Endothelial cell of umbilical vein (primary cell): ENCODE measurements around the gene NECTIN3. TPM values are rescaled to one million over a fixed set of nuclear protein-coding genes. Genes with fewer than 3 reads are reported as not detected.

Experiments used
- BruUV-seq: library from RNA; stranded (reverse); fragments of 400-500 nt; replicated peaks from 2 replicates; lab custom pipeline; 2021; lab: Mats Ljungman, UMichigan
- CTCF ChIA-PET: fragments of 300-600, 350-600 bp; sonication (Branson Sonifier 250); formaldehyde crosslinking; loops from one replicate; lab custom pipeline; 2021; ENCODE audit warnings: antibody characterized with exemption, inconsistent platforms; lab: Charles Lee
- POLR2A ChIA-PET: fragments of 300-600, 350-600 bp; sonication (Branson Sonifier 250); formaldehyde crosslinking; loops from one replicate; lab custom pipeline; 2021; ENCODE audit warnings: antibody characterized with exemption, inconsistent platforms; lab: Charles Lee
- DNase-seq: peaks from one replicate; pipeline ENCODE4 v3.0.0-alpha.2; 2011; ENCODE audit warnings: low read depth, low spot score
- FAIRE-seq: peaks from 2 replicates; lab custom pipeline; 2011; peaks lifted over from hg19 to GRCh38; lab: Jason Lieb, UNC
- H2AFZ ChIP-seq: 2 replicates; pipeline ENCODE4 v1.6.0; 2012; ENCODE audit warnings: low read depth, low read length, control low read depth, inconsistent platforms
- H3K27ac ChIP-seq: 2 replicates; pipeline ENCODE4 v1.5.1; 2011; ENCODE audit warnings: low read depth, mild to moderate bottlenecking, control low read depth, low read length, moderate library complexity; ENCODE audit not compliant: insufficient read depth
- H3K27me3 ChIP-seq, 2 experiments: 2 replicates each; pipeline versions ENCODE4 v1.6.0 to v1.6.1; 2011; ENCODE audit warnings: low read length in 2 of 2, mixed read lengths in 1 of 2; ENCODE audit not compliant: control insufficient read depth in 2 of 2, insufficient read depth in 2 of 2
- H3K36me3 ChIP-seq, 2 experiments: 2 replicates in 1 of 2; 3 replicates in 1 of 2; pipeline ENCODE4 v1.5.1; 2011; ENCODE audit warnings: low read length in 2 of 2, mild to moderate bottlenecking in 1 of 2, moderate library complexity in 1 of 2; ENCODE audit not compliant: control insufficient read depth in 2 of 2, insufficient read depth in 2 of 2; ENCODE audit errors: extremely low read depth in 1 of 2
- H3K4me1 ChIP-seq: 3 replicates; pipeline ENCODE4 v1.5.1; 2011; ENCODE audit warnings: mild to moderate bottlenecking, low read length; ENCODE audit not compliant: control insufficient read depth, insufficient read depth; ENCODE audit errors: extremely low read depth
- H3K4me2 ChIP-seq: 2 replicates; pipeline ENCODE4 v1.6.1; 2011; ENCODE audit warnings: low read length, control low read depth, mixed read lengths; ENCODE audit not compliant: insufficient read depth
- H3K4me3 ChIP-seq, 3 experiments: fragments of 200-600 bp in 1 of 3; sonication (generic), shearing (Covaris generic) in 1 of 3; replicated peaks in 1 of 3; 2 replicates each; pipeline ENCODE4 v1.5.1; 2011 to 2016; ENCODE audit warnings: control low read depth in 3 of 3, low read length in 3 of 3, mild to moderate bottlenecking in 2 of 3, inconsistent platforms in 1 of 3, low read depth in 1 of 3, moderate library complexity in 1 of 3; ENCODE audit not compliant: insufficient read depth in 1 of 3
- H3K79me2 ChIP-seq: 2 replicates; pipeline ENCODE4 v1.6.0; 2012; ENCODE audit warnings: low read length, inconsistent platforms; ENCODE audit not compliant: control insufficient read depth, insufficient read depth
- H3K9ac ChIP-seq: replicated peaks from 2 replicates; pipeline ENCODE3; 2011; ENCODE audit warnings: low read length, control low read depth; ENCODE audit not compliant: insufficient read depth; ENCODE audit errors: extremely low read depth
- H3K9me1 ChIP-seq: replicated peaks from 3 replicates; pipeline ENCODE4 v1.6.0; 2011; ENCODE audit warnings: mild to moderate bottlenecking, low read length; ENCODE audit not compliant: control insufficient read depth, insufficient read depth; ENCODE audit errors: extremely low read depth
- H3K9me3 ChIP-seq: replicated peaks from 2 replicates; pipeline ENCODE4 v1.5.1; 2012; ENCODE audit warnings: low read length, inconsistent platforms; ENCODE audit not compliant: control insufficient read depth, insufficient read depth
- H4K20me1 ChIP-seq: replicated peaks from 2 replicates; pipeline ENCODE3; 2011; ENCODE audit warnings: mild to moderate bottlenecking, low read length; ENCODE audit not compliant: control insufficient read depth, insufficient read depth; ENCODE audit errors: extremely low read depth
- CTCF ChIP-seq, 2 donors: IDR thresholded peaks; 1 replicate in 1 of 2; 2 replicates in 1 of 2; pipeline ENCODE4 v1.5.1; 2011; ENCODE audit warnings: low read length in 2 of 2, mild to moderate bottlenecking in 2 of 2, moderate library complexity in 2 of 2, control low read depth in 1 of 2, inconsistent platforms in 1 of 2, low read depth in 1 of 2; ENCODE audit not compliant: insufficient read depth in 1 of 2; ENCODE audit errors: extremely low read depth in 1 of 2
- EZH2 ChIP-seq: IDR thresholded peaks from 2 replicates; pipeline ENCODE4 v1.6.1; 2012; ENCODE audit warnings: borderline replicate concordance, low read depth, mild to moderate bottlenecking, moderate library complexity, low read length, inconsistent platforms; ENCODE audit not compliant: severe bottlenecking
- FOS ChIP-seq: IDR thresholded peaks from 2 replicates; pipeline ENCODE4 v1.6.1; 2011; ENCODE audit warnings: mild to moderate bottlenecking, low read length, moderate library complexity, borderline replicate concordance; ENCODE audit not compliant: insufficient read depth
- GATA2 ChIP-seq: IDR thresholded peaks from 2 replicates; pipeline ENCODE4 v1.7.0; 2011; ENCODE audit warnings: low read depth, mild to moderate bottlenecking, moderate library complexity, mixed read lengths, low read length; ENCODE audit not compliant: insufficient read length, insufficient read depth
- JUN ChIP-seq: IDR thresholded peaks from 2 replicates; pipeline ENCODE4 v1.6.1; 2011; ENCODE audit warnings: borderline replicate concordance, low read depth; ENCODE audit not compliant: insufficient read length, insufficient read depth
- MAX ChIP-seq: IDR thresholded peaks from 2 replicates; pipeline ENCODE4 v1.6.1; 2011; ENCODE audit not compliant: insufficient read depth, insufficient read length
- MYC ChIP-seq: IDR thresholded peaks from one replicate; pipeline ENCODE4 v1.6.1; 2011; ENCODE audit warnings: mild to moderate bottlenecking, low read depth, low read length
- POLR2A ChIP-seq: IDR thresholded peaks from 2 replicates; pipeline ENCODE4 v1.6.1; 2012; ENCODE audit warnings: low read depth, mild to moderate bottlenecking, control low read depth, low read length
- POLR2AphosphoS5 ChIP-seq: IDR thresholded peaks from 2 replicates; pipeline ENCODE4 v1.6.1; 2012; ENCODE audit warnings: low read depth, mild to moderate bottlenecking, control low read depth, low read length, moderate library complexity; ENCODE audit not compliant: insufficient read depth
- dilution Hi-C: fragments of 300-500 bp; cut with MboI; formaldehyde crosslinking; loops from one replicate; pipeline ENCODE4 v1.15.0; 2019; ENCODE audit warnings: low sequenced_read_pairs; ENCODE audit not compliant: extremely low pct_ligation_motif_present
- intact Hi-C: fragments of 100-400 bp; cut with micrococcal nuclease; formaldehyde crosslinking; loops from one replicate; pipeline ENCODE4 v1.10.0; 2022
- polyA plus RNA-seq, 4 experiments: library from polyadenylated mRNA; depleted of rRNA in 3 of 4; stranded (reverse) in 3 of 4; unstranded in 1 of 4; fragments of >200 nt; gene quantifications; 2 replicates each; pipeline versions ENCODE4 v1.2.1 to v1.2.3, GENCODE V29; 2011 to 2012; ENCODE audit warnings: missing spikeins in 1 of 4
- total RNA-seq: library from RNA; stranded (reverse); gene quantifications from 2 replicates; pipeline ENCODE4 v1.2.3, GENCODE V29; 2021

The NECTIN3 gene
- total and polyA plus RNA-seq, 2 donors (not counting 3 experiments of a cell fraction or from before 2014, with no cell fraction given): 14.3 to 26.9 TPM

- Histone ChIP-seq H3K4me1 (no peaks in the 10 kb centered on the region), H3K79me2 (no peaks in the 10 kb centered on the region), H4K20me1 (no peaks in the 10 kb centered on the region), H3K27me3 (peaks cover 0 to 2% of the 10 kb centered on the region in 2 experiments), H3K9ac (no peak overlapping the region), H3K9me3 (no peaks in the 10 kb centered on the region), H3K27ac (no peak overlapping the region), H3K4me3 (no peak overlapping the region), H3K4me2 (no peak overlapping the region), H3K9me1 (no peaks in the 10 kb centered on the region), H3K36me3 (no peaks in the 10 kb centered on the region), H2AFZ (no peak overlapping the region)
- ChIA-PET CTCF (interaction anchor here (0.5 to 0.6 kb wide), 2 partner anchors 49 to 313 kb away, joined by 4 read pairs; no protein-coding TSS in a partner anchor), POLR2A (no interaction called here)
- dilution Hi-C loops (no loop called here), intact Hi-C loops (no loop called here)
- BruUV-seq: no TSS peak
- TF ChIP-seq POLR2A: no peak
- TF ChIP-seq MYC: no peak
- TF ChIP-seq EZH2: no peak
- TF ChIP-seq CTCF (IDR thresholded peaks at IDR 0.05; ENCODE audit: extremely low read depth in 1 of 2, insufficient read depth in 1 of 2, low read depth in 1 of 2, low read length in 2 of 2): no peak
- TF ChIP-seq GATA2: no peak
- no peak for TF ChIP-seq FOS
- no peak for TF ChIP-seq JUN
- TF ChIP-seq POLR2AphosphoS5: no peak
- no peak for TF ChIP-seq MAX
- no peak for FAIRE-seq
- DNase-seq: no peak
Observed at GRCh38 chr3:111031538-111031937, 40.1 kb upstream of the NECTIN3 start.
